ENCODE results near the gene RPN2. TPM values are rescaled to one million over a fixed set of nuclear protein-coding genes. Genes with fewer than 3 reads are reported as not detected.

The RPN2 gene
- total and polyA plus RNA-seq, 2 donors (not counting 3 experiments of a cell fraction or from before 2014, with no cell fraction given), result 283 to 530 TPM

GRCh38 chr20:37209193-37209592, 30.1 kb downstream of the RPN2 start:
- no peak overlapping the region for H3K4me3 ChIP-seq (replicated peaks in 1 of 3; ENCODE audit: insufficient read depth in 1 of 3, low read depth in 1 of 3, low read length in 3 of 3)
- TF ChIP-seq JUN (IDR thresholded peaks at IDR 0.05; ENCODE audit: borderline replicate concordance, insufficient read depth, insufficient read length, low read depth), result no peak
- no peak for TF ChIP-seq MAX (IDR thresholded peaks at IDR 0.05; ENCODE audit: insufficient read depth, insufficient read length)
- no peak for TF ChIP-seq CTCF (IDR thresholded peaks at IDR 0.05; ENCODE audit: extremely low read depth in 1 of 2, insufficient read depth in 1 of 2, low read depth in 1 of 2, low read length in 2 of 2)
- no peak for TF ChIP-seq MYC (IDR thresholded peaks at IDR 0.05; ENCODE audit: low read depth, low read length)
- TF ChIP-seq POLR2AphosphoS5 (IDR thresholded peaks at IDR 0.05; ENCODE audit: insufficient read depth, low read depth, low read length), result no peak
- no peak for TF ChIP-seq FOS (IDR thresholded peaks at IDR 0.05; ENCODE audit: borderline replicate concordance, insufficient read depth, low read length)
- TF ChIP-seq POLR2A (IDR thresholded peaks at IDR 0.05; ENCODE audit: low read depth, low read length), result no peak
- no peak for TF ChIP-seq EZH2 (IDR thresholded peaks at IDR 0.05; ENCODE audit: borderline replicate concordance, low read depth, low read length, severe bottlenecking)
- TF ChIP-seq GATA2 (IDR thresholded peaks at IDR 0.05; ENCODE audit: insufficient read depth, insufficient read length, low read depth, low read length), result no peak
- intact Hi-C loops (cut with micrococcal nuclease) (no loop called here), dilution Hi-C loops (cut with MboI; ENCODE audit: extremely low pct_ligation_motif_present, low sequenced_read_pairs) (no loop called here)
- H3K79me2 ChIP-seq (ENCODE audit: control insufficient read depth, insufficient read depth, low read length), result peaks cover 7% of the 10 kb centered on the region
- no peak overlapping the region for H3K27ac ChIP-seq (ENCODE audit: insufficient read depth, low read depth, low read length)
- no peaks in the 10 kb centered on the region for H3K9me3 ChIP-seq (replicated peaks; ENCODE audit: control insufficient read depth, insufficient read depth, low read length)
- no peak overlapping the region for H3K4me2 ChIP-seq (ENCODE audit: insufficient read depth, low read length)
- H3K36me3 ChIP-seq (ENCODE audit: control insufficient read depth in 2 of 2, extremely low read depth in 1 of 2, insufficient read depth in 2 of 2, low read length in 2 of 2), result peaks cover 33 to 41% of the 10 kb centered on the region in 2 experiments
- H3K9me1 ChIP-seq (replicated peaks; ENCODE audit: control insufficient read depth, extremely low read depth, insufficient read depth, low read length), result no peaks in the 10 kb centered on the region
- no peaks in the 10 kb centered on the region for H3K27me3 ChIP-seq (ENCODE audit: control insufficient read depth in 2 of 2, insufficient read depth in 2 of 2, low read length in 2 of 2)
- no peaks in the 10 kb centered on the region for H4K20me1 ChIP-seq (replicated peaks; ENCODE audit: control insufficient read depth, extremely low read depth, insufficient read depth, low read length)
- CTCF ChIA-PET, result interaction anchor here (0.5 to 2.2 kb wide), 3 partner anchors 14 to 46 kb away, joined by 4 to 9 read pairs (median 5); no protein-coding TSS in a partner anchor
- no peak overlapping the region for H2AFZ ChIP-seq (ENCODE audit: low read depth, low read length)
- no peak overlapping the region for H3K9ac ChIP-seq (replicated peaks; ENCODE audit: extremely low read depth, insufficient read depth, low read length)
- no peaks in the 10 kb centered on the region for H3K4me1 ChIP-seq (ENCODE audit: control insufficient read depth, extremely low read depth, insufficient read depth, low read length)
- BruUV-seq (replicated peaks), result no TSS peak
- POLR2A ChIA-PET, result no interaction called here
- DNase-seq (ENCODE audit: low read depth, low spot score) (no peak), FAIRE-seq (no peak)
